Mesenchymal stem cell (in vitro differentiated cells and primary cell): ENCODE measurements around the gene MBD6.

ENCODE experiments used
- DNase-seq: peaks from one replicate; pipeline ENCODE4 v3.0.0-alpha.2; 2013
- H2AFZ ChIP-seq: one replicate; pipeline ENCODE4 v1.6.1; 2013; ENCODE audit warnings: low read depth, mild to moderate bottlenecking, control low read depth, inconsistent platforms, low read length, moderate library complexity
- H2AK5ac ChIP-seq: 2 replicates; pipeline ENCODE4 v1.6.1; 2013; ENCODE audit warnings: low read length, moderate library complexity, mild to moderate bottlenecking, inconsistent platforms; ENCODE audit not compliant: severe bottlenecking
- H2BK120ac ChIP-seq: one replicate; pipeline ENCODE4 v1.6.1; 2013; ENCODE audit warnings: low read depth, mild to moderate bottlenecking, inconsistent platforms, low read length, moderate library complexity
- H2BK12ac ChIP-seq, 2 experiments: one replicate each; pipeline ENCODE4 v1.6.1; 2013; ENCODE audit warnings: inconsistent platforms in 2 of 2, low read length in 2 of 2, mild to moderate bottlenecking in 2 of 2, moderate library complexity in 2 of 2, control low read depth in 1 of 2
- H2BK15ac ChIP-seq: one replicate; pipeline ENCODE4 v1.6.1; 2013; ENCODE audit warnings: mild to moderate bottlenecking, low read depth, inconsistent platforms; ENCODE audit not compliant: poor library complexity, severe bottlenecking
- H2BK5ac ChIP-seq: 2 replicates; pipeline ENCODE4 v1.6.1; 2013; ENCODE audit warnings: low read depth, mild to moderate bottlenecking, low read length, control low read depth, inconsistent platforms; ENCODE audit not compliant: poor library complexity, severe bottlenecking
- H3K14ac ChIP-seq, 2 experiments: one replicate each; pipeline ENCODE4 v1.6.1; 2013; ENCODE audit warnings: inconsistent platforms in 2 of 2, low read length in 2 of 2, control low read depth in 1 of 2, mild to moderate bottlenecking in 1 of 2, moderate library complexity in 1 of 2
- H3K18ac ChIP-seq, 2 experiments: one replicate each; pipeline ENCODE4 v1.6.1; 2013; ENCODE audit warnings: inconsistent platforms in 2 of 2, low read length in 2 of 2, control low read depth in 1 of 2, low read depth in 1 of 2, mild to moderate bottlenecking in 1 of 2
- H3K23ac ChIP-seq, 2 experiments: one replicate each; pipeline ENCODE4 v1.6.1; 2013; ENCODE audit warnings: inconsistent platforms in 2 of 2, low read length in 2 of 2, mild to moderate bottlenecking in 2 of 2, moderate library complexity in 2 of 2, control low read depth in 1 of 2
- H3K27ac ChIP-seq: 2 replicates; pipeline ENCODE4 v1.5.1; 2013; ENCODE audit warnings: mild to moderate bottlenecking, moderate library complexity, low read length, control low read depth, inconsistent platforms; ENCODE audit not compliant: poor library complexity, severe bottlenecking
- H3K27me3 ChIP-seq, 2 experiments: 2 replicates each; pipeline versions ENCODE4 v1.6.1 to v1.7.0; 2013; ENCODE audit warnings: low read length in 2 of 2, mild to moderate bottlenecking in 2 of 2, moderate library complexity in 2 of 2, control low read depth in 1 of 2, inconsistent platforms in 1 of 2; ENCODE audit not compliant: control insufficient read depth in 1 of 2, insufficient read depth in 1 of 2
- H3K36me3 ChIP-seq, 2 experiments: 2 replicates each; pipeline versions ENCODE4 v1.6.1 to v1.7.0; 2013; ENCODE audit warnings: low read length in 2 of 2, control low read depth in 1 of 2, inconsistent platforms in 1 of 2, low read depth in 1 of 2, mild to moderate bottlenecking in 1 of 2; ENCODE audit not compliant: insufficient read depth in 2 of 2, control insufficient read depth in 1 of 2
- H3K4ac ChIP-seq, 2 experiments: one replicate each; pipeline ENCODE4 v1.6.1; 2013; ENCODE audit warnings: inconsistent platforms in 2 of 2, low read length in 2 of 2, mild to moderate bottlenecking in 2 of 2, moderate library complexity in 2 of 2, control low read depth in 1 of 2, low read depth in 1 of 2
- H3K4me1 ChIP-seq: 2 replicates; pipeline ENCODE4 v1.6.1; 2013; ENCODE audit warnings: low read depth, low read length, control low read depth; ENCODE audit not compliant: control insufficient read depth, insufficient read depth
- H3K4me2 ChIP-seq: 2 replicates; pipeline ENCODE4 v1.6.1; 2013; ENCODE audit warnings: low read length, mild to moderate bottlenecking, inconsistent platforms; ENCODE audit not compliant: poor library complexity, severe bottlenecking
- H3K4me3 ChIP-seq, 2 experiments: 2 replicates each; pipeline versions ENCODE4 v1.5.1 to v1.7.0; 2013; ENCODE audit warnings: low read length in 2 of 2, mild to moderate bottlenecking in 2 of 2, control low read depth in 1 of 2, low read depth in 1 of 2; ENCODE audit not compliant: insufficient read depth in 1 of 2
- H3K79me1 ChIP-seq: replicated peaks from 2 replicates; pipeline ENCODE4 v1.6.1; 2013; ENCODE audit warnings: mild to moderate bottlenecking, control low read depth, low read length, inconsistent platforms; ENCODE audit not compliant: poor library complexity, severe bottlenecking
- H3K9ac ChIP-seq: 2 replicates; pipeline ENCODE4 v1.7.0; 2013; ENCODE audit warnings: mild to moderate bottlenecking, low read length, moderate library complexity
- H3K9me3 ChIP-seq: 2 replicates; pipeline ENCODE4 v1.7.0; 2013; ENCODE audit warnings: mild to moderate bottlenecking, low read length; ENCODE audit not compliant: control insufficient read depth
- H4K8ac ChIP-seq: one replicate; pipeline ENCODE4 v1.6.1; 2013; ENCODE audit warnings: inconsistent platforms, mild to moderate bottlenecking, low read length, moderate library complexity
- H4K91ac ChIP-seq: one replicate; pipeline ENCODE4 v1.6.1; 2013; ENCODE audit warnings: mild to moderate bottlenecking, low read length, inconsistent platforms
- WGBS: methylation state at CpG from one replicate; pipeline ENCODE4 v1.1.7; 2013; ENCODE audit warnings: mixed read lengths; 5-methylcytosine and 5-hydroxymethylcytosine counted together

Gene MBD6

DNA sequence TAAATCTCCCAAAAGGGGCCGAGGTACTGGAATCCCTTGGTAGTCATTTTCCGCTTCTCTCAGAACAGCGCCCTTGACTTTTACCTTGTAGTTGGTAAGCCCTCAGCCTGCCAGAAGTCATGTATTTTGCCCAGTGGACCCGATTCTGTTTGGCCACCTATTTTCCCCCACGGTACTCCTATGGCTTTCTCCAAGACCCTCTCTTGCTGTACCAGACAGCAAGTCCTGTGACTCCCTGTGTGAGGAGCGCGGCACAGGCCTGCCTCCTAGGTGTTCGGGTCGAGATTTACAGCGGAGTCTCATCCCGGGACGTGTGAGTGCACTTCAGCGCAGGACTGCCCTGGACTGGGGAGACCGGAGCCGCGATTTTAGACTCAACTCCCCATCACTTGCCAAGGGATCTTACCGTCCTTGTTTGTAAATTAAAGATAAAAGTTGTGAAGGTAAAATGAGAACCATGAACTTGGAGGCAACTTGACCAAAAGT, 1.1 kb upstream of the MBD6 start:
- H3K27me3 ChIP-seq: no peaks in the 10 kb centered on the region
- peak overlapping the region; percentile 47 for H2AK5ac ChIP-seq
- H3K18ac ChIP-seq: peak overlapping the region; percentile 77 to 98
- peaks cover 35% of the 10 kb centered on the region for H3K4me1 ChIP-seq
- peak overlapping the region; percentile 93 for H2BK120ac ChIP-seq
- peak overlapping the region; percentile 22 to 86 for H2BK12ac ChIP-seq
- peak overlapping the region; percentile 65 to 94 for H3K4ac ChIP-seq
- H3K36me3 ChIP-seq: peaks cover 32 to 48% of the 10 kb centered on the region in 2 experiments
- H2BK5ac ChIP-seq: peak overlapping the region; percentile 33
- peak overlapping the region; percentile 99 for H3K27ac ChIP-seq
- peak; percentile 80 for DNase-seq
- H3K9me3 ChIP-seq: no peaks in the 10 kb centered on the region
- WGBS: 20% methylated on average over 13 of the region's 17 CpGs
- no peak overlapping the region for H3K4me2 ChIP-seq
- peak overlapping the region in 1 of 2 experiments; percentile 73 for H3K4me3 ChIP-seq
- no peak overlapping the region for H2AFZ ChIP-seq
- no peak overlapping the region for H3K14ac ChIP-seq
- peak overlapping the region; percentile 83 for H4K91ac ChIP-seq
- H3K79me1 ChIP-seq: peaks cover 8% of the 10 kb centered on the region
- peak overlapping the region; percentile 33 for H4K8ac ChIP-seq
- peak overlapping the region; percentile 97 for H2BK15ac ChIP-seq
- H3K23ac ChIP-seq: no peak overlapping the region
- peak overlapping the region; percentile 85 for H3K9ac ChIP-seq

DNA sequence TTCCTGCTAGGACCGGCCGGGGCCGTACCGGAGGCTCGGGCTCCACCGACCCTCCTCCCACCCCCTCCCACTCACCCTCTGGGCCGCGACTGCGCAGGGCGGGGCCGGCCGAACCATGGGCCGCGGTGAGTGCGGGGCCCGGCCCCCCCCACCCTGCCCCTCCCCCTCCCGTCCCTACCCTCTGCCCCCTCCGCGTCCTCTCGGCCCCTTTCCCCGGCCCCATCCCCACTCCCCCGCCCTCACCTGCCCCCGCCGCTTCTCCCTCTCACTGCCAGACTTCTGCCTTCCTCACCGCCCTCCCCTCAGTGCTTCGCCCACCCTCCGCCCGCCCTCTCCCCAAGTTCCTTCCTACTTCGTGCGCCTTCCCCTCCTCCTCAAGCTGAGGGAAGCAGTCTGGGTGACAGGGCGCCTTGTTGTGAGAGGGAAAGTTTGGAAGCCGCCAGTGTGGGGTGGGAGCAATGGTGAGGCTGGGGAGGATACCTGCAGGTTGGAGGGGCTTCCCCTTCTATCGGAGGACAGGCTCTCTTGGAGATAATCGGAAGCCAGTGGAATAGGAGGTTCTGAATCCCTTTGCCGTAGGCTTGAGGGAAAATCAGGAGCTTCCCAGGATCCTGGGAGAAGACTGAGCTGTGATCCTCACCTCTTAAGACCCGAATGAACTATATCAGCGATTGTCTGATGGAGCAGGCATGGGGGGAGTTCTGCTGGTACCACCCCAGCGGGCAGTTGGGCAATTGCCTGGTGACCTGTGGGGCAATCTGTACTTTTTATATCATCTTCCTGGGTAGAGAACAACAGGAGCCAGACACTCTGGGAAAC, 472 bp downstream of the MBD6 start:
- H2AFZ ChIP-seq: no peak overlapping the region
- peak overlapping the region; percentile 70 for H2BK15ac ChIP-seq
- H3K14ac ChIP-seq: peak overlapping the region in 1 of 2 experiments; percentile 2
- H2BK120ac ChIP-seq: peak overlapping the region; percentile 98
- H2AK5ac ChIP-seq: no peak overlapping the region
- H3K4me3 ChIP-seq: peak overlapping the region; percentile 75 to 95
- peak overlapping the region; percentile 84 for H4K91ac ChIP-seq
- peak overlapping the region; percentile 63 for H2BK5ac ChIP-seq
- peak overlapping the region; percentile 72 for H3K27ac ChIP-seq
- H3K23ac ChIP-seq: peak overlapping the region in 1 of 2 experiments; percentile 6
- peak overlapping the region in 1 of 2 experiments; percentile 85 for H3K4ac ChIP-seq
- 1% methylated on average over 17 of the region's 38 CpGs for WGBS
- peaks cover 40 to 45% of the 10 kb centered on the region in 2 experiments for H3K36me3 ChIP-seq
- no peaks in the 10 kb centered on the region for H3K9me3 ChIP-seq
- H3K4me1 ChIP-seq: peaks cover 39% of the 10 kb centered on the region
- peak overlapping the region; percentile 57 for H3K4me2 ChIP-seq
- peak overlapping the region; percentile 95 for H3K9ac ChIP-seq
- H2BK12ac ChIP-seq: peak overlapping the region in 1 of 2 experiments; percentile 40
- peak overlapping the region; percentile 87 for H4K8ac ChIP-seq
- no peaks in the 10 kb centered on the region for H3K27me3 ChIP-seq
- peak overlapping the region; percentile 88 to 92 for H3K18ac ChIP-seq
- peaks cover 21% of the 10 kb centered on the region for H3K79me1 ChIP-seq
- DNase-seq: peak; percentile 65

DNA sequence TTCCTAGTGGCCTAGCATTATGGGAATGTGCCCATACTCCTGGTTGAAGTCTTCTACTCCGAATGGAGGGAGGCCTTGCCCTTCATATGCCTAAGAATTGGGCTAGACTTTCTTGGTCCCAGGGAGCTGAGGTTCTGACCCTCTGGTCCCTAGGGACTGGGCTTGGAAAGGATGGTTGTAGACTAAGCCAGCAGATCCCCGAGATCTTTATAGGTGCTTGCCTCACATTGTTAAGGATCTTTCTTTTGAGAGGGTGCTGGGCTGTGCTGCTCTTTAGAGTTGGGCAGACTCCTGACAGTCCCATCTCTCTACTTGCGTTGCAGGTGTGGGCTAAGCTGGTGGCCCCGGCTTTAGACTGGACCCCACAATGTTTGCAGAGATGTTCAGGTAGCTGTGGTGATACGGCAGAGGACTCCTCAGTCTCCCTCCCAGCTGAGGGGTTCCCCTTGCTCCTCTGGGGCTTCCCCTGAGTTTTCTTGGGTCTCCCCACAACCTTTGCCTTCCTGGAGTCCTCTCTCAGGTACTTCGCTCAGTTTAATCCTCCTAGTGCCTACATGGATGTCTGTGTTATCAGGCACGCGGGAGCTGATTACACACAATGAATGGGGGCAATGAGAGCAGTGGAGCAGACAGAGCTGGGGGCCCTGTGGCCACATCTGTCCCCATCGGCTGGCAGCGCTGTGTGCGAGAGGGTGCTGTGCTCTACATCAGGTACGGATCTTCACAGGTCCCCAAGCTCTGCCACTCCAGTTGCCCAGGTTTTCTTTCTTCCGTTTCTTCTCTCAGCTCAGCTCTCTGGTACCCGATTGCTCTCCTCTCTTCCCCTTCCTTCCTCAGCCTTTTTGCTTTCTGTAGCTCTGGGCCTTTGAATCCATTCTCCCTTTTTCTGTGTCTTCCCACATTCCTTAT, 1.3 kb downstream of the MBD6 start:
- peak overlapping the region in 1 of 2 experiments; percentile 35 for H3K14ac ChIP-seq

More for the DNA sequence above, 1.3 kb downstream of the MBD6 start:
- WGBS: 88% methylated on average over 14 of the region's 14 CpGs
- Histone ChIP-seq H2AK5ac (peak overlapping the region; percentile 40), H3K23ac (no peak overlapping the region), H3K79me1 (peaks cover 28% of the 10 kb centered on the region), H2BK120ac (peak overlapping the region; percentile 98), H4K8ac (no peak overlapping the region), H3K27ac (peak overlapping the region; percentile 72), H2BK12ac (no peak overlapping the region), H3K18ac (no peak overlapping the region), H3K4me2 (peak overlapping the region; percentile 57), H3K9me3 (no peaks in the 10 kb centered on the region), H2BK15ac (no peak overlapping the region), H3K4me1 (peaks cover 37% of the 10 kb centered on the region), H2BK5ac (no peak overlapping the region), H3K4ac (peak overlapping the region in 1 of 2 experiments; percentile 11), H3K4me3 (peak overlapping the region in 1 of 2 experiments; percentile 95), H3K9ac (peak overlapping the region; percentile 95), H3K27me3 (no peaks in the 10 kb centered on the region), H4K91ac (no peak overlapping the region), H2AFZ (no peak overlapping the region), H3K36me3 (peaks cover 48 to 49% of the 10 kb centered on the region in 2 experiments)
- no peak for DNase-seq
